DMS114 treated with DMSO at 0.1 percent for 48 hours (cell line): ENCODE results near the gene PRAC2.

ENCODE experiments used
- DNase-seq: peaks from one replicate; lab custom pipeline; 2025; ENCODE audit not compliant: unreplicated experiment; lab: John Stamatoyannopoulos, UW

Gene PRAC2

DNA sequence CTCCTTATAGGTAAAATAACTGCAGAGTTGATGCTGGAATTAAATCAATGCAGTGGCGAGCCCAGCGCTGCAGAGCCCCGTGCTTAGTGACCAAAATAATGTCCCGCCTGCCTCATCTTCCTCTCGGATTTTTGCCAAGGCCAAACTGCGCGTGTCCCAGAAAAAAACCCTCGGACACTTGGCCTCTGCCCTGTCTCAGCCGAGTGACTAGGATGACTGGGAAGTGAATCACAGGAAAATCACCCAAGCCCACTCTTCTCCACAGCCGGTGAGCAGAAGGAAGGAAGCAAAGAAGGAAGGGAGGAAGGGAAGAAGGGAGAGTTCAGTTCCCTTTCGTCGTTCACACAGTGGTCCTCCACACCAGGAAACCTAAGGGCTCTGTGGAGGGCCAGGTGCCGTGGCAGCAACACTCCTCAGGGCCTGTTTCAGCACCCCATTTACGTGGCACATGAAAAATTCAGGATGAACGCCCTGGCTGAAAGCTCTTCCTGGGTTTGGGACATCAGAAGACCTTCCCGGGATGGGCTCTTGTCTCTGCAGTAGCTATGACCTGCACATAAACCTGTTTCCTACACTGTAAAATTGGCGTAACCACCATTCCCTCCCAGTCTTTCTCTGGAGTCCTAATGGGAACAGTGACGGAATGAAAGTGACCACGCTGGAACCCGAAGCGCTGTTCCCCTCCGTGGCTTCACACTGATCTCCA lies 31.0 kb downstream of the PRAC2 start:
- no peak for DNase-seq

DNA sequence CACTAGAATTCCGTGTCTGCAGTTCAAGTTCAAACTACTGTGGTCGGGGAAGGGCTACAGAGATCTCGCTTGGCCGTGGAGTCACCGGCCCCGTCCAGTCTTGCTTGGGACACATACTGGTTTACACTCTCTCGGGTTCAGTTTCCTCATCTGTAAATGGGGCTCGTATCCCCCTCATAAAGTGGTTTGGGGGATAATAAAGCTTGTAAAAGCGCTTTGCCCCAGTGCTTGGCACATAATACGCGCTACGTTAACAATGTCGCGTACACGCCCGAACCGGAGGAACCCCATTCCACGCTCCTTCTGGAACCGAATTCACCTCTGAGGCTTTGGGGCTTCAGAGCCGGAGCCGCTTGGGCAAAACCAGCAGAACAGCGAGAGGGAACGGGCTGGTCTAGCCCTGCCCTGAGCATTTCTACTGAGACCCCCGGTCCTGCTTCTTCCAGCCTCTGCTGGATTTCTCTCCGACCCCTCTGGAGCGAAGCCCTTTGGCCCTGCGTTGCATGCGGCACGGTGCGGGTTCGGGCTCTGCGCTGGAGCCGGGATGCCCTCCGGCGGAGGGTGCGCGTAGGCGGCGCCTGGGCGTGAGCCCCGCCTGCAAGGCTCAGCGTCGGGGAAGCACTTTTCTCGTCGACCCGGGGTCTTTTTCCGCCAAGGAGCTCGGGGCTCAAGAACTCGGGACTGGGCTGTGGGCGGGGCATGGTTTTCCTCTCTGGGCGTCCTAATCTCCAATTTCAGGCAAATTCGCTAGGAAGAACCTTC lies 31.7 kb downstream of the PRAC2 start:
- no peak for DNase-seq

DNA sequence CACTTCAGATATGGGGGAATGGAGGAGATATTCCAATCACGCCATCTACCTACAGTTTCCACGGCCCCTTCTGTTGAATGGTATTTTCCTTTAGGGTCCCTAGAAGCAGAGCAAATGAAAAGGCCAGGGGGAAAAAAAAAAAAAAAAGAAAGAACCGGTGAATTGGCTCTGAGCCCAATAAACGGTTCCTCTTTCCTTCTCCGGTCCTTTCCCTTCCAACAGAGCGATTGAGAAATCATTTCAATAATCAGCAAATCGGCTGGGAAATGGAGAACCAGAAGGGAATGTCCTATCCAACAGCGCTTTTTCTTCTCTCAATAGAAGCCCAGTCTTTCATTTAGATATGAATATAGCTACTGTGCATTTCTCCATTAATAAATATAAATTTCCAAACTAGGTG lies 32.4 kb downstream of the PRAC2 start:
- no peak for DNase-seq

DNA sequence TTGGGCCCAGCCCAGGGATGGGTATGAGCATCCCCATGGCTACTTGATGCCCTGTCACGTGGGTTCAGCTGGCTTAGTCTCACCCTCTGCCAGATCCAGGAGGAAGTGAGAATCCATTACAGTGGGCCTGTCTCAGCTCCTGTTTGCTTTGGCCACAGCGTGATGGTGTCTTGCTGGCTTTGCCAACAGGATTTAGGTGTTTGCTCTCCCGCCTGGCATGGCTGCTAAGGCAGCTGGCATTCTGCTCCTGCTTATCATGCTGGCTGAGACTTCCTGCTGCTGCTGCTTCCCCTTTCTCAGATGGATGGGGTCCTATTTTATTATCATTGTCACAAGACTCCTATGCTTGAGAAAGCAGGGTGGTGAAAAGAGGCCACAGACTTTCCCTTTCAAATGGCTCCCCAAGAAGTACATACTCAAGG lies 33.9 kb downstream of the PRAC2 start:
- DNase-seq, result no peak

DNA sequence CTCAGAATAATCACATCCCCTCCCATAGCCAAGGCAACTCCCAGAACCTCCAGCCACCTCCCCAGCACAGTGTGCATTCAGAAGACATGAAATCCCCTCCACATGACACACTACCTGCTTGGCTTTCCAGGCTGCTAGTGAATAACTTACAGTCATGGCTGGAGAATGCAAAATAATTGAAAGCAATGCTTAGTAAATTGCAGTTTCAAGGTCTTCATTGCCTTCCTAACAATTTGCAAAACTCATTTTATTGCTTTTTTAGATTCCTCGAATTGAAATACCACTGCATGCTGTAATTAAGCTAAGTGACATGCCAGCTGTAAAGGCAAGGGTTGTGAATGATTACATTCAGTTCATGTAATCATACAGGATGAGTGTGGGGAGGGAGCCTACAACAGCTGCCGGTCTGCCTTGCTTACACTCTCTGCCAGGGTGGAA lies 34.6 kb downstream of the PRAC2 start:
- no peak for DNase-seq

DNA sequence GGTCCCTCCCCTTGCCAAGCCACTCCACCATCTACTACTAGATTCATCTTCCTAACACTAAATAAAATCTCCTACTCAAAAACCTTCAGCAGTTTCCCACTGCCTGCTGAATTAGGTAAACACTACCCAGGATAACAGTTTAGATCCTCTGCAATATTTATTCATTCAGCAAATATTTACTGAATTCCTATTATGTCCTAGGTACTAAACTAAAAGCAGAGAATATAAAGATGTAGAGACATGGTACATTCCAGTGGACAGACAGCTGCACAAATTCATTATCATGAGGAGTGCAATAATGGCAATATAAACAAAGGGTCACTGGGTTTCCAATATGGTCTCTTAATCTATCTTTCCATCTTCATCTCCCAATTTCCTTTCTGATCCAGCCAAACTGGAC lies 36.3 kb downstream of the PRAC2 start:
- DNase-seq, result no peak

DNA sequence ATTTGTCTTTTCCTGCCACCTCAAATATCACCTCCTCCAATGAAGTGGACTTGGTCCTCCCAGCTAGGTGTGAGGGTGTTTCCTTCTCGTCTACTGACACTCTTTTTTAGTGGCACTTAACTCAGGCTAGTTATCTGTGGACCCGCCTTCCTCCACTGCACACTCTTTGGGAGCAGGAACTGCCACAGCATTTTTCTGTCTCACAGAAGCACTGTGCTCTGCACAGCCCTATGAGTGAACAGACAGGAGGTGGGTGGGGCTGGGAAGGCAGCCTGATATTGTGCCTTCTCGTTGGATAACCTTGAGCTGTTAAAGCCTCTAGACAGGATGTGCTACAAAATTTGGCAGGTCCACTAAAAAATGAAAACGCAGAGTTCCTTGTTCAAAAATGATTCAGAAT lies 37.4 kb downstream of the PRAC2 start:
- no peak for DNase-seq

DNA sequence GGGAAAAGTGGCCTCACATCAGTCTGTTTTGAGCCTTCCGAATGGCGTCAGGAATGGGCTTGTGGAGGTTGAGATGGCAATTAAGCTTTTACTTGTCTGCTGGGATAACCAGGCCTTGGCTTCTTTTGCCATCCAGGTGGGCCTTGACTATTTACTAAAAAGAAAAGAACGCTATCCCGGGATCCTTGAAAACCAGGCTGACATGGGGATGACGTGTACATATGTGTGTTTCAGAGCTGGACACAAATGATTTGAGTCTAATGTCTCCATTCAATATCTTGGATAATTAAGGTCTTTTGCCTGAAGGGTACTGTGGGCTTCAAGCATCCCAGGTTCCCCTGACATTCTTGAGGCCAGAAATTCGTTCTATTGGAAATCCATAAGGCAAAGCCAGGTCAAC lies 38.1 kb downstream of the PRAC2 start:
- no peak for DNase-seq

DNA sequence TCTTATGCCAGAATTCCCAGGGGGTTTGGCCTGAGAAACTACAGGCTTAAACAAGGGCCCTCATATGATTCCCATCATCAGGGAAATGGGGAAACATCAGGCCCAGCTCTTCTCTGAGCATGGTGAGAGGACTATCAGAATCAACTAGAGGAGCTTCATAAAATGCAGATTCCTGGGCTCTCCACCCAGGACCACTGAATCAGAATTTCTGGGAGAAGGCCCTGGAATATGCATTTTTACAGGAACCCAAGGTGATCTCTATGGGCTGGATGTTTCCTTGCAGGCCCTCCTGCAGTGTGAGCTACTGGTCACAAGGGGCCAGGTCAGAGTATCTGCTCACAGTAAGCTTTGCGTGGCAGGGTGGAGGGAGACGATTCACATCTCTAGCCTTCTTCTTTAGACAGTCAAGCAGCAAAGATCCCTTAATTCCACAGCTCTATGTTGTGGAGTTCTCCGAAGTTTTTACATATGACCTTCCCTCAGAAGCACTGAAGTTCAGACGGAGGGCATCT lies 44.3 kb downstream of the PRAC2 start:
- no peak for DNase-seq

DNA sequence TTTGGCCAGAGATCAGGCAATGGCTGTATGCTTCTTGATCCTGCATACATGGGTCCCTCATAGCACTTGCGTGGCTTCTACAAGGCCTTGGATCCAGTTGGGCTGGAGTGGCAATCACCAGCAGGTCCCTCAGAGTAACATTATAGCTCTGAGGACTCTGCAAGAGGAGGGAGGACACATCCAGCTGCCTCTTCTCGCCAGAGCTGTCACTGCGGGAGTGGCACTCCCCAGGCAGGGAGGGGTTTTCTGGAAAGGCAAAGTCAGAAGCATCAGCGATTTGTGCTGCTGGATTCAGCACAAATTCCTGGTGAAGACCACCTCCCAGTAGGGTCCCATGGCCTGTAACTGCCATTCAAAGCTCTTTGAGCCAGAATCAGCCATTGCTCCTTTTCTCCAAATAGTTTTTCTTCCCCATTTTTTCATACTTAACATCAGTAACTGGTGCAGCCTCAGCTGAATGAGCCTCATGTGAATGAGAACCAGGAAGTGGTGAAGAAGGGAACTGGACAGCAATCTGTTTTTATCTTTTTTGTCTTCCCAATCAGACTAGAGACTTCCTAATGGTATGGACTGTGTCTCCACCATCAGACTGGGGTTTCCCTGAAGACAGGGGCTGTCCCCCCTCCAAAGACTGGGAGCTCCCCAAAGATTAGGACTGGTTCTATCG lies 46.2 kb downstream of the PRAC2 start:
- DNase-seq, result no peak

DNA sequence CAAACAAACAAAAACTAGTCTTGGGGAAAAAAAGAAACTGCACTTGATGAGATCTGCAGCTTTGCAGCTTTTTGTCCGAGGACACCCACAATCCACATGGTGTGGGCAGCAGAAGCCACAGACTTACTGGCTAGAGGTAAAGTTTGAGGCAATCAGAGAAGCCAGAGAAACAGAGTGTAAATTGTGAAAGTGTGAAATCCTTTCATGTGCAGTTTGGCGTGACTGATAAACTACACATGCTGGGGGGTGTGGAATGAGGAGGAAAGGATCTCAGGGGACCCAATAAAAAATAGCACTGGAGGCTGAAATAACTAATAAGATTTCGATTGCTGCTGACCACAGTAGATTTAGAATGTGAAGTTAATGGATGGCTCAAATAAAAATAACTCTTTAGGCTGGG lies 48.0 kb downstream of the PRAC2 start:
- no peak for DNase-seq

DNA sequence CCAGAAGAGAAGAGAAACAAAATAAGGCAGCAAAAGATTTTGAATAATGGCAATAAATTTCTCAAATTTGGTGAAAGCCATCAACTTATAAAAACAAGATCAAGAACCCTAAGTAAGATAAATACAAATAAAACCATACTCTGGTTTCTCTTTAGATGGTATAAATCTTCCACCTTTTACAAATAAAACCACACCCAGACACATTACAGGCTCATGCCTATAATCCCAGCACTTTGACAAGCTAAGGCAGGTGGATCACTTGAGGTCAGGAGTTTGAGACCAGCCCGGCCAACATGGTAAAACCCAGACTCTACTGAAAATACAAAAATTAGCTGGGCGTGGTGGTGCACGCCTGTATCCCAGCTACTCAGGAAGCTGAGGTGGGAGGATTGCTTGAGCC lies 50.3 kb downstream of the PRAC2 start:
- DNase-seq, result no peak
